OCI-LY3 (cell line): ENCODE data around the gene ITPR3.

ENCODE experiments used
- H2AFZ ChIP-seq: fragments of 200-600, 300-600 bp; shearing (Covaris generic); 2 replicates; pipeline ENCODE4 v1.6.0; 2014; ENCODE audit warnings: antibody characterized with exemption, low read depth, low read length
- H3K27ac ChIP-seq: fragments of 200-600, 300-600 bp; sonication (generic); 2 replicates; pipeline ENCODE4 v1.5.1; 2014; ENCODE audit warnings: mild to moderate bottlenecking, low read length, moderate library complexity, mixed read lengths
- H3K27me3 ChIP-seq: fragments of 200-600, 300-600 bp; sonication (generic); 2 replicates; pipeline ENCODE4 v1.6.1; 2014; ENCODE audit warnings: low read depth, low read length, mixed read lengths
- H3K36me3 ChIP-seq: fragments of 200-600, 300-600 bp; sonication (generic); replicated peaks from 2 replicates; pipeline ENCODE3; 2014; ENCODE audit warnings: low read depth, low read length, mixed read lengths
- H3K4me1 ChIP-seq: fragments of 300-600, 200-600 bp; sonication (generic); 2 replicates; pipeline ENCODE4 v1.6.1; 2014; ENCODE audit warnings: low read length, mixed read lengths
- H3K4me2 ChIP-seq: fragments of 200-600, 300-600 bp; sonication (generic); 2 replicates; pipeline ENCODE4 v1.6.1; 2014; ENCODE audit warnings: low read length, mixed read lengths
- H3K4me3 ChIP-seq: fragments of 300-600, 200-600 bp; sonication (generic); 2 replicates; pipeline ENCODE4 v1.5.1; 2014; ENCODE audit warnings: antibody characterized with exemption, mild to moderate bottlenecking, low read length, moderate library complexity
- H3K79me2 ChIP-seq: fragments of 300-600, 200-600 bp; shearing (Covaris generic); 2 replicates; pipeline ENCODE4 v1.6.1; 2014; ENCODE audit warnings: mild to moderate bottlenecking, low read length, mixed read lengths
- H3K9ac ChIP-seq: fragments of 300-600, 200-600 bp; shearing (Covaris generic); 2 replicates; pipeline ENCODE4 v1.6.0; 2014; ENCODE audit warnings: mild to moderate bottlenecking, low read length, moderate library complexity
- H3K9me3 ChIP-seq: fragments of 200-600, 300-600 bp; shearing (Covaris generic); 2 replicates; pipeline ENCODE4 v1.6.1; 2014; ENCODE audit warnings: low read length, mixed read lengths; ENCODE audit not compliant: insufficient read depth
- H4K20me1 ChIP-seq: fragments of 200-600, 300-600 bp; sonication (generic); 2 replicates; pipeline ENCODE4 v1.6.1; 2016; ENCODE audit warnings: low read length, mixed read lengths; ENCODE audit not compliant: insufficient read depth
- EZH2phosphoT487 ChIP-seq: fragments of 200-600 bp; shearing (Covaris generic); IDR thresholded peaks from 2 replicates; pipeline ENCODE4 v1.6.1; 2018; ENCODE audit warnings: antibody characterized with exemption, mixed run types, low read depth
- TF ChIP-seq, protein P1 (sequence below): fragments of 200-600, 300-600 bp; sonication (generic); IDR thresholded peaks from 2 replicates; pipeline ENCODE4 v1.5.1; 2014; ENCODE audit warnings: antibody characterized with exemption, low read length, low read depth

Gene ITPR3

GRCh38 chr6:33634946-33635345 lies 13.8 kb downstream of the ITPR3 start:
- Histone ChIP-seq H4K20me1 (peaks cover 18% of the 10 kb centered on the region), H3K9ac (no peak overlapping the region), H3K27ac (no peak overlapping the region), H2AFZ (no peak overlapping the region), H3K27me3 (no peaks in the 10 kb centered on the region), H3K9me3 (no peaks in the 10 kb centered on the region), H3K79me2 (peaks cover 19% of the 10 kb centered on the region; the same call in 1 of the 2 replicates), H3K4me2 (no peak overlapping the region), H3K36me3 (no peaks in the 10 kb centered on the region), H3K4me3 (no peak overlapping the region), H3K4me1 (no peaks in the 10 kb centered on the region)
- TF ChIP-seq, protein P1, sequence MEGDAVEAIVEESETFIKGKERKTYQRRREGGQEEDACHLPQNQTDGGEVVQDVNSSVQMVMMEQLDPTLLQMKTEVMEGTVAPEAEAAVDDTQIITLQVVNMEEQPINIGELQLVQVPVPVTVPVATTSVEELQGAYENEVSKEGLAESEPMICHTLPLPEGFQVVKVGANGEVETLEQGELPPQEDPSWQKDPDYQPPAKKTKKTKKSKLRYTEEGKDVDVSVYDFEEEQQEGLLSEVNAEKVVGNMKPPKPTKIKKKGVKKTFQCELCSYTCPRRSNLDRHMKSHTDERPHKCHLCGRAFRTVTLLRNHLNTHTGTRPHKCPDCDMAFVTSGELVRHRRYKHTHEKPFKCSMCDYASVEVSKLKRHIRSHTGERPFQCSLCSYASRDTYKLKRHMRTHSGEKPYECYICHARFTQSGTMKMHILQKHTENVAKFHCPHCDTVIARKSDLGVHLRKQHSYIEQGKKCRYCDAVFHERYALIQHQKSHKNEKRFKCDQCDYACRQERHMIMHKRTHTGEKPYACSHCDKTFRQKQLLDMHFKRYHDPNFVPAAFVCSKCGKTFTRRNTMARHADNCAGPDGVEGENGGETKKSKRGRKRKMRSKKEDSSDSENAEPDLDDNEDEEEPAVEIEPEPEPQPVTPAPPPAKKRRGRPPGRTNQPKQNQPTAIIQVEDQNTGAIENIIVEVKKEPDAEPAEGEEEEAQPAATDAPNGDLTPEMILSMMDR = no peak
- TF ChIP-seq EZH2phosphoT487 = no peak

- H3K4me1 ChIP-seq = no peaks in the 10 kb centered on the region
- H3K79me2 ChIP-seq = peaks cover 12% of the 10 kb centered on the region; the same call in 1 of the 2 replicates
- no peak overlapping the region for H3K4me3 ChIP-seq
- H3K9ac ChIP-seq = no peak overlapping the region
- H3K36me3 ChIP-seq = no peaks in the 10 kb centered on the region
- peaks cover 14% of the 10 kb centered on the region for H4K20me1 ChIP-seq
- H3K9me3 ChIP-seq = no peaks in the 10 kb centered on the region
- no peaks in the 10 kb centered on the region for H3K27me3 ChIP-seq
- H3K27ac ChIP-seq = no peak overlapping the region
- H3K4me2 ChIP-seq = no peak overlapping the region
- no peak overlapping the region for H2AFZ ChIP-seq
- TF ChIP-seq EZH2phosphoT487 = no peak
- TF ChIP-seq, protein P1 = no peak
These were observed 15.5 kb downstream of the ITPR3 start for GRCh38 chr6:33636655-33637054.

- H3K4me2 ChIP-seq = no peak overlapping the region
- peaks cover 7% of the 10 kb centered on the region; the same call in 1 of the 2 replicates for H4K20me1 ChIP-seq
- no peak overlapping the region for H3K9ac ChIP-seq
- no peaks in the 10 kb centered on the region for H3K27me3 ChIP-seq
- H3K4me1 ChIP-seq = no peaks in the 10 kb centered on the region
- TF ChIP-seq, protein P1 = no peak
- no peak for TF ChIP-seq EZH2phosphoT487
- no peak overlapping the region for H3K4me3 ChIP-seq
- H3K36me3 ChIP-seq = no peaks in the 10 kb centered on the region
- no peaks in the 10 kb centered on the region for H3K9me3 ChIP-seq
- H3K27ac ChIP-seq = no peak overlapping the region
- H3K79me2 ChIP-seq = peaks cover 6% of the 10 kb centered on the region; the same call in 1 of the 2 replicates
- H2AFZ ChIP-seq = no peak overlapping the region
These were observed 17.4 kb downstream of the ITPR3 start for GRCh38 chr6:33638556-33638955.

- Histone ChIP-seq H4K20me1 (0 out of 2 replicates have a peak, but pooled peaks cover under 1% of the 10 kb centered on the region), H3K4me3 (no peak overlapping the region), H3K9ac (no peak overlapping the region), H3K9me3 (no peaks in the 10 kb centered on the region), H3K36me3 (no peaks in the 10 kb centered on the region), H3K27me3 (no peaks in the 10 kb centered on the region), H3K27ac (no peak overlapping the region), H3K79me2 (peaks cover under 1% of the 10 kb centered on the region; the same call in 1 of the 2 replicates), H3K4me2 (no peak overlapping the region), H3K4me1 (no peaks in the 10 kb centered on the region), H2AFZ (no peak overlapping the region)
- TF ChIP-seq, protein P1 = no peak
- no peak for TF ChIP-seq EZH2phosphoT487
These were observed 18.4 kb downstream of the ITPR3 start for GRCh38 chr6:33639559-33639958.
